ENCODE results near the gene MTX3.

DNA sequence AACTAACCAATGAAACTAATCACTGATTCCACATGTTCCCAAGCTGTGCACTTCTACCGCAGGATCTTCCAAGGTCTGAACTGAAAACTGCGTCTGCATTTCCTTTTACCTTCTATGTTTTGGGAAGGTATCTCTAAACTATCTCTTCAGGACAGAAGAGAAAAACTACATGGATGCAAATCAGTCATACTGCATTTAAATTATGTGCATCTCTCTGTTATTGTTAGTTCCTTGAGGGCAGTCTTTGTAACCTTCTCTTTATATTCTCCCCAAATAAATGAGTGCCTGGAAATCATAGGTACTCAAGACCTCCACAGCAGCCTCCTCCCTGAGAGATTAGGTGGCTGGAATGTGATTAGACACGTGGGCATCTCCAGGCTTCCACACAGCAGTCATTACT, 17.1 kb downstream of the MTX3 start:
- TF ChIP-seq, protein P1, sequence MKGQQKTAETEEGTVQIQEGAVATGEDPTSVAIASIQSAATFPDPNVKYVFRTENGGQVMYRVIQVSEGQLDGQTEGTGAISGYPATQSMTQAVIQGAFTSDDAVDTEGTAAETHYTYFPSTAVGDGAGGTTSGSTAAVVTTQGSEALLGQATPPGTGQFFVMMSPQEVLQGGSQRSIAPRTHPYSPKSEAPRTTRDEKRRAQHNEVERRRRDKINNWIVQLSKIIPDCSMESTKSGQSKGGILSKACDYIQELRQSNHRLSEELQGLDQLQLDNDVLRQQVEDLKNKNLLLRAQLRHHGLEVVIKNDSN (IDR thresholded peaks at IDR 0.05): no peak
- TF ChIP-seq, protein P2, sequence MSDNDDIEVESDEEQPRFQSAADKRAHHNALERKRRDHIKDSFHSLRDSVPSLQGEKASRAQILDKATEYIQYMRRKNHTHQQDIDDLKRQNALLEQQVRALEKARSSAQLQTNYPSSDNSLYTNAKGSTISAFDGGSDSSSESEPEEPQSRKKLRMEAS (IDR thresholded peaks at IDR 0.05): no peak
- TF ChIP-seq TAF1 (IDR thresholded peaks at IDR 0.05; ENCODE audit: low read depth): no peak

All from Ishikawa (cell line).